ENCODE data around the gene VPS37B. TPM values are rescaled to one million over a fixed set of nuclear protein-coding genes. Genes with fewer than 3 reads are reported as not detected.
"Not testable (repeated sequence)": the region's sequence is repeated elsewhere in the genome, so short reads cannot be mapped to it uniquely, and the experiment has no call there.

Gene VPS37B
- total RNA-seq, 1 experiment from 2014 or later = 24.0 TPM

DNA sequence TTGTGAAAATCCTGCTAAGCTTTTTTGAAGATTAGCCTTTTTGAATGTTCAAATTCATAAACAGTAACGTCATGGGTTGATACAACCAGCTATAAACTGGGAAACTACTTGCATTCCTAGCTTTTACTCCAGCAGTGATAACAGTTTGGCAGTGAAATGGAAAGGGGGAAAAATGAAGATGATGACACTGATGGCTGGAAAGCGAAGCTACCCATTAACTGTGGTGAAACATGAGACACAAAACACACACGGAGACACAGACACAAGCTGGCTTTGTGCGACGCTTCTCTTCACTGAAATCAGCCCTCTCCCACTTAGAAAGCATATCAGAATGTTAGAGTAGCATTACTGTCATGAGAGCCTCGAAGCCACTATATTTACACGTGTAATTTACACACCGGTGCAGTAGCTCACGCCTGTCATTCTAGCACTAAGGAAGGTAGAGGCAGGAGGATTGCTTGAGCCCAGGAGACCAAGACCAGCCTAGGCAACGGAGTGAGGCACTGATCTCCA is 15.7 kb downstream of the VPS37B start:
- H3K27me3 ChIP-seq (replicated peaks; ENCODE audit: control insufficient read depth, insufficient read depth, low read length) = no peaks in the 10 kb centered on the region
- Mint-ChIP-seq H3K4me1 (ENCODE audit: low read depth, unreplicated experiment) (peaks cover 6% of the 10 kb centered on the region), H3K36me3 (ENCODE audit: insufficient read depth, unreplicated experiment) (peaks cover 25% of the 10 kb centered on the region), H3K27ac (ENCODE audit: unreplicated experiment) (no peak overlapping the region), H3K27me3 (ENCODE audit: insufficient read depth, unreplicated experiment) (no peaks in the 10 kb centered on the region), H3K4me3 (ENCODE audit: unreplicated experiment) (no peak overlapping the region), H3K9me3 (ENCODE audit: unreplicated experiment) (no peaks in the 10 kb centered on the region)
- BruUV-seq (replicated peaks) = no TSS peak
- no peaks in the 10 kb centered on the region for H3K9me3 ChIP-seq
- CTCF ChIA-PET = no interaction called here
- intact Hi-C loops (cut with micrococcal nuclease; ENCODE audit: unreplicated experiment) = loop anchor here (1.0 kb wide), 1 partner anchor 72 kb away; no protein-coding TSS in a partner anchor
- peaks cover 14% of the 10 kb centered on the region for H3K4me1 ChIP-seq
- DNase-seq = no peak
- no peak overlapping the region for H3K4me3 ChIP-seq (ENCODE audit: low read depth, low read length)
- POLR2A ChIA-PET = interaction anchor here (0.5 kb wide), 1 partner anchor 270 kb away, joined by 7 read pairs; the partner anchor contains the start of gene PITPNM2
- TF ChIP-seq, protein P1, sequence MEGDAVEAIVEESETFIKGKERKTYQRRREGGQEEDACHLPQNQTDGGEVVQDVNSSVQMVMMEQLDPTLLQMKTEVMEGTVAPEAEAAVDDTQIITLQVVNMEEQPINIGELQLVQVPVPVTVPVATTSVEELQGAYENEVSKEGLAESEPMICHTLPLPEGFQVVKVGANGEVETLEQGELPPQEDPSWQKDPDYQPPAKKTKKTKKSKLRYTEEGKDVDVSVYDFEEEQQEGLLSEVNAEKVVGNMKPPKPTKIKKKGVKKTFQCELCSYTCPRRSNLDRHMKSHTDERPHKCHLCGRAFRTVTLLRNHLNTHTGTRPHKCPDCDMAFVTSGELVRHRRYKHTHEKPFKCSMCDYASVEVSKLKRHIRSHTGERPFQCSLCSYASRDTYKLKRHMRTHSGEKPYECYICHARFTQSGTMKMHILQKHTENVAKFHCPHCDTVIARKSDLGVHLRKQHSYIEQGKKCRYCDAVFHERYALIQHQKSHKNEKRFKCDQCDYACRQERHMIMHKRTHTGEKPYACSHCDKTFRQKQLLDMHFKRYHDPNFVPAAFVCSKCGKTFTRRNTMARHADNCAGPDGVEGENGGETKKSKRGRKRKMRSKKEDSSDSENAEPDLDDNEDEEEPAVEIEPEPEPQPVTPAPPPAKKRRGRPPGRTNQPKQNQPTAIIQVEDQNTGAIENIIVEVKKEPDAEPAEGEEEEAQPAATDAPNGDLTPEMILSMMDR (IDR thresholded peaks at IDR 0.05; ENCODE audit: insufficient read depth in 1 of 2, low read depth in 1 of 2, low read length in 1 of 2, severe bottlenecking in 1 of 2, unreplicated experiment in 1 of 2) = no peak
- no peaks in the 10 kb centered on the region for H3K36me3 ChIP-seq (ENCODE audit: control insufficient read depth, insufficient read depth, low read length)

DNA sequence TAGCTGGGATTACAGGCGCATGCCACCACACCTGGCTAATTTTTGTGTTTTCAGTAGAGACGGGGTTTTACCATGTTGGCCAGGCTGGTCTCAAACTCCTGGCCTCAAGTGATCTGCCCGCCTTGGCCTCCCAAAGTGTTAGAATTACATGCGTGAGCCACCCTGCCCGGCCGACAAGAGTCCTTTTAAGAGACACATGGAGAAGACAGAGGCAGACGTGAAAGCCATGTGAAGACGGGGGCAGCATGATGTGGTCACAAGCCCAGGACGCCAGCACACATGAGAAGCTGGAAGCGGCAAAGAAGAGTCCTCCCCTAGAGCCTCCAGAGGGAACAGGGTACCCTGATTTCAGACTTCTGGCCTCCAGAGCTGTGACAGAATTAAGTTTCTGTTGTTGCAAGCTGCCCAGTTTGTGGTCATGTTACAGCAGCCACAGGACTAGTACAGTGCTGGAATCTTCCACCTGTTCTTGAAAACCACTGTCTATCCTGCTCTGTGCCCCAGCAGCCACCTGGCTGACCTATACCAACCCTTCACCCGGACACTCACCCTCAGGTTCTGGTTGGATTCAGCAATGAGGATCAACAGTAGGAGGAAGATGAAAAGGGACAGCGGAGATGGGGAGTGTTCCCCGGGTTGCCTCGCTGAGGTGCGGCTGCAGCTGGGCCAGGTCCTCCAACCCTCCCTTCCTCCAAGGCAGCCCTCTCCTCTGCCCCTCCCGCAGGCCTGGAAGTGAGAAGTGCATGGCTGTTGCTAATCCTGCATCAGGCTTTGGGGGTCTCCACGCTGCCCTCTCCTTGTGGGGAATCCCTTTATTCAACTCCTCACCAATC is 16.9 kb downstream of the VPS37B start:
- H3K4me1 Mint-ChIP-seq (ENCODE audit: low read depth, unreplicated experiment) = peaks cover 6% of the 10 kb centered on the region
- Histone ChIP-seq H3K27me3 (replicated peaks; ENCODE audit: control insufficient read depth, insufficient read depth, low read length) (no peaks in the 10 kb centered on the region), H3K4me1 (peaks cover 2% of the 10 kb centered on the region), H3K4me3 (ENCODE audit: low read depth, low read length) (no peak overlapping the region), H3K36me3 (ENCODE audit: control insufficient read depth, insufficient read depth, low read length) (no peaks in the 10 kb centered on the region), H3K9me3 (no peaks in the 10 kb centered on the region)
- BruUV-seq (replicated peaks) = no TSS peak
- no peaks in the 10 kb centered on the region for H3K9me3 Mint-ChIP-seq (ENCODE audit: unreplicated experiment)
- TF ChIP-seq, protein P1 (IDR thresholded peaks at IDR 0.05; ENCODE audit: insufficient read depth in 1 of 2, low read depth in 1 of 2, low read length in 1 of 2, severe bottlenecking in 1 of 2, unreplicated experiment in 1 of 2) = no peak
- H3K36me3 Mint-ChIP-seq (ENCODE audit: insufficient read depth, unreplicated experiment) = peaks cover 25% of the 10 kb centered on the region
- CTCF ChIA-PET = interaction anchor here (0.8 kb wide), 1 partner anchor 9 kb away, joined by 7 read pairs; no protein-coding TSS in a partner anchor
- POLR2A ChIA-PET = no interaction called here
- intact Hi-C loops (cut with micrococcal nuclease; ENCODE audit: unreplicated experiment) = no loop called here
- no peak for DNase-seq
- no peak overlapping the region for H3K4me3 Mint-ChIP-seq (ENCODE audit: unreplicated experiment)
- H3K27me3 Mint-ChIP-seq (ENCODE audit: insufficient read depth, unreplicated experiment) = no peaks in the 10 kb centered on the region
- no peak overlapping the region for H3K27ac Mint-ChIP-seq (ENCODE audit: unreplicated experiment)

DNA sequence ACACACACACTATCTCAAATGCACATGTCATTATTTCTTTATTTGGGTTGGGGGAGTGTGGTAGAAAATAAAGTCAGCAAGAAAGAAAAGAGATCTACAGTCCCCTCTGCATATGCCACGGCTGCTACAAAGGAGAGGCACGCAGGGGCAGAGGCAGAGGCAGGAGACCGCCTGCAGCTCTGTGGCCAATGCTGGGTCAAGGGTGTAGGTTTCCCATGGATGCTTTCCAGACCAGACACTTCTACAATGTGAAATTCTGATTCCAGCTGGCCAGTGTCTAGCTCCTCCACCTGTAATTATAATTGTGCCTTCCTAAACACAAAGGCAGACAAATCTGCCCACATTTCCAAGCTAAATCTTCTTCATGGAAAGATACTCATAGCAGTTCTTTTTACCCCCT is 19.2 kb downstream of the VPS37B start:
- H3K27me3 Mint-ChIP-seq (ENCODE audit: insufficient read depth, unreplicated experiment) = no peaks in the 10 kb centered on the region
- Histone ChIP-seq H3K9me3 (no peaks in the 10 kb centered on the region), H3K4me3 (ENCODE audit: low read depth, low read length) (no peak overlapping the region), H3K36me3 (ENCODE audit: control insufficient read depth, insufficient read depth, low read length) (no peaks in the 10 kb centered on the region), H3K4me1 (no peaks in the 10 kb centered on the region), H3K27me3 (replicated peaks; ENCODE audit: control insufficient read depth, insufficient read depth, low read length) (no peaks in the 10 kb centered on the region)
- H3K9me3 Mint-ChIP-seq (ENCODE audit: unreplicated experiment) = no peaks in the 10 kb centered on the region
- CTCF ChIA-PET = interaction anchor here (0.6 kb wide), 1 partner anchor 14 kb away, joined by 3 read pairs; no protein-coding TSS in a partner anchor
- intact Hi-C loops (cut with micrococcal nuclease; ENCODE audit: unreplicated experiment) = no loop called here
- DNase-seq = no peak
- no peak overlapping the region for H3K4me3 Mint-ChIP-seq (ENCODE audit: unreplicated experiment)
- TF ChIP-seq, protein P1 (IDR thresholded peaks at IDR 0.05; ENCODE audit: insufficient read depth in 1 of 2, low read depth in 1 of 2, low read length in 1 of 2, severe bottlenecking in 1 of 2, unreplicated experiment in 1 of 2) = no peak
- peaks cover 11% of the 10 kb centered on the region for H3K4me1 Mint-ChIP-seq (ENCODE audit: low read depth, unreplicated experiment)
- BruUV-seq (replicated peaks) = no TSS peak
- no peak overlapping the region for H3K27ac Mint-ChIP-seq (ENCODE audit: unreplicated experiment)
- POLR2A ChIA-PET = no interaction called here
- H3K36me3 Mint-ChIP-seq (ENCODE audit: insufficient read depth, unreplicated experiment) = peaks cover 18% of the 10 kb centered on the region

DNA sequence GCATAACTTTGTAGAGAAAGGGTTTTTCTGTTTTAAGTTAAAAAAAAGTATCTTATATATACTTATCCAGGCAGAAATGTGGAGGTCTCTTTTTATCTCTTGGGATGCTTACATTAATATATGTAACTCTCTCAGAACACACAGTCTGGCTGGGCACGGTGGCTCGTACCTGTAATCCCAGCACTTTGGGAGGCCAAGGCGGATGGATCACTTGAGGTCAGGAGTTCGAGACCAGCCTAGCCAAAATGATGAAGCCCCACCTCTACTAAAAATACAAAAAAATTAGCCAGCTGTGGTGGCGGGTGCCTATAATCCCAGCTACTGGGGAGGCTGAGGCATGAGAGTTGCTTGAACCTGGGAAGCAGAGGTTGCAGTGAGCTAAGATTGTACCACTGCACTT is 19.6 kb downstream of the VPS37B start:
- H3K4me3 Mint-ChIP-seq (ENCODE audit: unreplicated experiment); POLR2A ChIA-PET; H3K4me3 ChIP-seq (ENCODE audit: low read depth, low read length); BruUV-seq (replicated peaks); H3K27me3 ChIP-seq (replicated peaks; ENCODE audit: control insufficient read depth, insufficient read depth, low read length); intact Hi-C loops (cut with micrococcal nuclease; ENCODE audit: unreplicated experiment); H3K27me3 Mint-ChIP-seq (ENCODE audit: insufficient read depth, unreplicated experiment); H3K9me3 Mint-ChIP-seq (ENCODE audit: unreplicated experiment); H3K9me3 ChIP-seq; H3K4me1 ChIP-seq; DNase-seq; H3K36me3 ChIP-seq (ENCODE audit: control insufficient read depth, insufficient read depth, low read length); H3K27ac Mint-ChIP-seq (ENCODE audit: unreplicated experiment): not testable (repeated sequence)
- CTCF ChIA-PET = interaction anchor here (0.6 kb wide), 1 partner anchor 14 kb away, joined by 3 read pairs; no protein-coding TSS in a partner anchor
- Mint-ChIP-seq H3K4me1 (ENCODE audit: low read depth, unreplicated experiment) (peaks cover 13% of the 10 kb centered on the region), H3K36me3 (ENCODE audit: insufficient read depth, unreplicated experiment) (peaks cover 18% of the 10 kb centered on the region)
